HepG2 (cell line): Measurements from ENCODE around the gene KCNH6. TPM values are rescaled to one million over a fixed set of nuclear protein-coding genes. Genes with fewer than 3 reads are reported as not detected.

Experiments used
- DPF2 ChIP-seq: sonication (generic); formaldehyde crosslinking; IDR thresholded peaks from 2 replicates; pipeline ENCODE4 v1.4.0; 2020; ENCODE audit warnings: mild to moderate bottlenecking, low read depth, missing genetic modification reagents, borderline replicate concordance
- HNF4A ChIP-seq: sonication (generic); formaldehyde crosslinking; IDR thresholded peaks from 2 replicates; pipeline ENCODE4 v1.4.0; 2020; ENCODE audit warnings: missing genetic modification reagents
- MIER3 ChIP-seq: IDR thresholded peaks from 2 replicates; pipeline ENCODE4 v1.6.1; 2016; ENCODE audit warnings: missing compliant biosample characterization, borderline replicate concordance
- NFIC ChIP-seq: IDR thresholded peaks from 2 replicates; pipeline ENCODE4 v1.6.1; 2012; ENCODE audit warnings: mild to moderate bottlenecking, low read length, inconsistent platforms
- PAWR ChIP-seq: sonication (generic); formaldehyde crosslinking; IDR thresholded peaks from 2 replicates; pipeline ENCODE4 v1.4.0; 2020; ENCODE audit warnings: missing genetic modification reagents, mild to moderate bottlenecking, borderline replicate concordance
- PRDM4 ChIP-seq: sonication (generic); formaldehyde crosslinking; IDR thresholded peaks from 2 replicates; pipeline ENCODE4 v1.9.0; 2021; ENCODE audit warnings: missing genetic modification reagents, borderline replicate concordance
- PRMT3 ChIP-seq: sonication (generic); formaldehyde crosslinking; IDR thresholded peaks from 2 replicates; pipeline ENCODE4 v1.8.1; 2022; ENCODE audit warnings: low read depth, mild to moderate bottlenecking, moderate library complexity, missing genetic modification reagents, borderline replicate concordance
- TBX2 ChIP-seq: sonication (generic); formaldehyde crosslinking; IDR thresholded peaks from 2 replicates; pipeline ENCODE4 v1.5.0; 2020; ENCODE audit warnings: missing genetic modification reagents, mild to moderate bottlenecking, borderline replicate concordance
- ZBTB21 ChIP-seq: sonication (generic); formaldehyde crosslinking; IDR thresholded peaks from 2 replicates; pipeline ENCODE4 v1.4.0; 2020; ENCODE audit warnings: missing genetic modification reagents
- ZC3H4 ChIP-seq: sonication (generic); formaldehyde crosslinking; IDR thresholded peaks from 2 replicates; pipeline ENCODE4 v1.4.0; 2020; ENCODE audit warnings: missing genetic modification reagents, borderline replicate concordance
- ZMYM3 ChIP-seq: sonication (generic); formaldehyde crosslinking; IDR thresholded peaks from 2 replicates; pipeline ENCODE4 v1.5.1; 2020; ENCODE audit warnings: mild to moderate bottlenecking, missing genetic modification reagents
- ZNF263 ChIP-seq: sonication (generic); formaldehyde crosslinking; IDR thresholded peaks from 2 replicates; pipeline ENCODE4 v1.4.0; 2020; ENCODE audit warnings: missing genetic modification reagents
- ZNF280B ChIP-seq: sonication (generic); formaldehyde crosslinking; IDR thresholded peaks from 2 replicates; pipeline ENCODE4 v1.5.0; 2020; ENCODE audit warnings: missing genetic modification reagents, mild to moderate bottlenecking, borderline replicate concordance
- ZNF432 ChIP-seq: sonication (generic); formaldehyde crosslinking; IDR thresholded peaks from 2 replicates; pipeline ENCODE4 v1.5.0; 2020; ENCODE audit warnings: missing genetic modification reagents, mild to moderate bottlenecking, borderline replicate concordance
- polyA plus RNA-seq, 8 experiments: library from polyadenylated mRNA; depleted of rRNA in 3 of 8; stranded (reverse) in 7 of 8; unstranded in 1 of 8; fragments of >200 nt; fragmentation: Illumina TruSeq in 4 of 8; extraction: Trizol in 4 of 8; gene quantifications; 2 replicates each; pipeline versions ENCODE4 v1.2.1 to v1.2.3, GENCODE V29; 2011 to 2016; ENCODE audit warnings: low read depth in 4 of 8, missing spikeins in 1 of 8, mixed read lengths in 1 of 8; ENCODE audit not compliant: insufficient read depth in 1 of 8
- total RNA-seq, 5 experiments: library from RNA; depleted of rRNA; stranded (reverse); fragments of >200 nt; fragmentation: Illumina TruSeq; extraction: Trizol; gene quantifications; 2 replicates each; pipeline ENCODE4 v1.2.3, GENCODE V29; 2016; ENCODE audit warnings: low read depth in 1 of 5
- TF ChIP-seq, protein P1 (sequence below): sonication (generic); formaldehyde crosslinking; IDR thresholded peaks from 2 replicates; pipeline ENCODE4 v1.4.0; 2020; ENCODE audit warnings: mild to moderate bottlenecking, missing genetic modification reagents
- TF ChIP-seq, protein P2 (sequence below): sonication (generic); formaldehyde crosslinking; IDR thresholded peaks from 2 replicates; pipeline ENCODE4 v1.4.0; 2020; ENCODE audit warnings: missing genetic modification reagents, mild to moderate bottlenecking, borderline replicate concordance

KCNH6 gene
- total and polyA plus RNA-seq, 2 of the 13 experiments (the other 11 are each of a cell fraction or from before 2014, with no cell fraction given) = 0.05 to 0.18 TPM

DNA sequence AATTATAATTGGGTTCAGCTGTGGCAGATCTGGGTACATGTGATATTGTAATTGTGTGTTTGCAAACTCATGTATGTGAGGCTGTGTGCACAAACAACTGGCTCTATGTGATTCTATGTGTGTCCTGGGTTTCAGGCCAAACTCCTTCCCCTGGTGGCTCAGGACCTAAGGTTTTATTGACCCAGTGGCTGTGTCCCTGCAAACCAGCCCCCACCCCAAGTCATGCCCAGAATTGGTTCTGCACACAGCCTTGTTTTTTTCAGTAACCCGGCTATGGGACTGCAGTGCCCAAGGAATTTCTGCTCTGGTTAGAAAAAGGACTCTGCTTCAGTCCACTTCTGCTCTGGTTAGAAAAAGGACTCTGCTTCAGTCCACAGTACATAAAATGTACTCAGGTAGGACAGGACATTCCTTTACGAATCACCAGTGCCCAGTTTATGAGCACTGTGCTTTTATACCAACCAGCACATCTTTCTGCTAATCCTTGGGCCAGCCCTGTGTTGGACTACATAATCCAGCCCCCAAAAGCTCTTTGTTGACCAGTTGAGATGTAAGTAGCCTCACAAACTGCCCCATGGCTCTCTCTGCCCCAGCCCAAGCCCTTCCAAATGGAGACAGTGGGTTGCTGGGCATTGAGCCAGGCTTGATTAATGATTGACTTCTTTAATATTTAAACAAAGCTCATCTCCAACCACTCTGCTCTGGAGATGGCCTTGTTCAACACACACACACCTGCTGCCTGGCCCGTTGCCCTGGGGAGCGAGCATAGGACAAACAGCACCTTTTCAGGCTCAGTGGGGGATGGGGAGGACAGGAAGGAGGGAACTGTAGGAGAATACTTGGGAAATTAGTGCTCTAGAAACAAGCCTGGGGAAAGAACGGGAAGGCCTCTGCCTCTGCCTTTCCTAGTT lies 2.9 kb upstream of the KCNH6 start (continued):
- TF ChIP-seq, protein P1, sequence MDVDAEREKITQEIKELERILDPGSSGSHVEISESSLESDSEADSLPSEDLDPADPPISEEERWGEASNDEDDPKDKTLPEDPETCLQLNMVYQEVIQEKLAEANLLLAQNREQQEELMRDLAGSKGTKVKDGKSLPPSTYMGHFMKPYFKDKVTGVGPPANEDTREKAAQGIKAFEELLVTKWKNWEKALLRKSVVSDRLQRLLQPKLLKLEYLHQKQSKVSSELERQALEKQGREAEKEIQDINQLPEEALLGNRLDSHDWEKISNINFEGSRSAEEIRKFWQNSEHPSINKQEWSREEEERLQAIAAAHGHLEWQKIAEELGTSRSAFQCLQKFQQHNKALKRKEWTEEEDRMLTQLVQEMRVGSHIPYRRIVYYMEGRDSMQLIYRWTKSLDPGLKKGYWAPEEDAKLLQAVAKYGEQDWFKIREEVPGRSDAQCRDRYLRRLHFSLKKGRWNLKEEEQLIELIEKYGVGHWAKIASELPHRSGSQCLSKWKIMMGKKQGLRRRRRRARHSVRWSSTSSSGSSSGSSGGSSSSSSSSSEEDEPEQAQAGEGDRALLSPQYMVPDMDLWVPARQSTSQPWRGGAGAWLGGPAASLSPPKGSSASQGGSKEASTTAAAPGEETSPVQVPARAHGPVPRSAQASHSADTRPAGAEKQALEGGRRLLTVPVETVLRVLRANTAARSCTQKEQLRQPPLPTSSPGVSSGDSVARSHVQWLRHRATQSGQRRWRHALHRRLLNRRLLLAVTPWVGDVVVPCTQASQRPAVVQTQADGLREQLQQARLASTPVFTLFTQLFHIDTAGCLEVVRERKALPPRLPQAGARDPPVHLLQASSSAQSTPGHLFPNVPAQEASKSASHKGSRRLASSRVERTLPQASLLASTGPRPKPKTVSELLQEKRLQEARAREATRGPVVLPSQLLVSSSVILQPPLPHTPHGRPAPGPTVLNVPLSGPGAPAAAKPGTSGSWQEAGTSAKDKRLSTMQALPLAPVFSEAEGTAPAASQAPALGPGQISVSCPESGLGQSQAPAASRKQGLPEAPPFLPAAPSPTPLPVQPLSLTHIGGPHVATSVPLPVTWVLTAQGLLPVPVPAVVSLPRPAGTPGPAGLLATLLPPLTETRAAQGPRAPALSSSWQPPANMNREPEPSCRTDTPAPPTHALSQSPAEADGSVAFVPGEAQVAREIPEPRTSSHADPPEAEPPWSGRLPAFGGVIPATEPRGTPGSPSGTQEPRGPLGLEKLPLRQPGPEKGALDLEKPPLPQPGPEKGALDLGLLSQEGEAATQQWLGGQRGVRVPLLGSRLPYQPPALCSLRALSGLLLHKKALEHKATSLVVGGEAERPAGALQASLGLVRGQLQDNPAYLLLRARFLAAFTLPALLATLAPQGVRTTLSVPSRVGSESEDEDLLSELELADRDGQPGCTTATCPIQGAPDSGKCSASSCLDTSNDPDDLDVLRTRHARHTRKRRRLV = peak; percentile 71; the same call in 1 of the 2 replicates
- peak; percentile 84 for TF ChIP-seq DPF2 (CRISPR knock-in tag)
- no peak for TF ChIP-seq PRMT3 (CRISPR knock-in tag)
- TF ChIP-seq ZNF280B (CRISPR knock-in tag) = peak; percentile 49; the same call in 1 of the 2 replicates
- TF ChIP-seq MIER3 = peak; percentile 96; the same call in 1 of the 2 replicates
- no peak for TF ChIP-seq ZC3H4 (CRISPR knock-in tag)
- peak; percentile 36 for TF ChIP-seq ZNF263 (CRISPR knock-in tag)
- no peak for TF ChIP-seq ZNF432
- TF ChIP-seq PRDM4 (CRISPR knock-in tag) = no peak
- TF ChIP-seq PAWR (CRISPR knock-in tag) = no peak
- no peak for TF ChIP-seq ZBTB21 (CRISPR knock-in tag)
- TF ChIP-seq TBX2 (CRISPR knock-in tag) = peak; percentile 98
- peak; percentile 91 for TF ChIP-seq ZMYM3 (CRISPR knock-in tag)
- TF ChIP-seq HNF4A (CRISPR knock-in tag) = peak; percentile 70
- TF ChIP-seq, protein P2, sequence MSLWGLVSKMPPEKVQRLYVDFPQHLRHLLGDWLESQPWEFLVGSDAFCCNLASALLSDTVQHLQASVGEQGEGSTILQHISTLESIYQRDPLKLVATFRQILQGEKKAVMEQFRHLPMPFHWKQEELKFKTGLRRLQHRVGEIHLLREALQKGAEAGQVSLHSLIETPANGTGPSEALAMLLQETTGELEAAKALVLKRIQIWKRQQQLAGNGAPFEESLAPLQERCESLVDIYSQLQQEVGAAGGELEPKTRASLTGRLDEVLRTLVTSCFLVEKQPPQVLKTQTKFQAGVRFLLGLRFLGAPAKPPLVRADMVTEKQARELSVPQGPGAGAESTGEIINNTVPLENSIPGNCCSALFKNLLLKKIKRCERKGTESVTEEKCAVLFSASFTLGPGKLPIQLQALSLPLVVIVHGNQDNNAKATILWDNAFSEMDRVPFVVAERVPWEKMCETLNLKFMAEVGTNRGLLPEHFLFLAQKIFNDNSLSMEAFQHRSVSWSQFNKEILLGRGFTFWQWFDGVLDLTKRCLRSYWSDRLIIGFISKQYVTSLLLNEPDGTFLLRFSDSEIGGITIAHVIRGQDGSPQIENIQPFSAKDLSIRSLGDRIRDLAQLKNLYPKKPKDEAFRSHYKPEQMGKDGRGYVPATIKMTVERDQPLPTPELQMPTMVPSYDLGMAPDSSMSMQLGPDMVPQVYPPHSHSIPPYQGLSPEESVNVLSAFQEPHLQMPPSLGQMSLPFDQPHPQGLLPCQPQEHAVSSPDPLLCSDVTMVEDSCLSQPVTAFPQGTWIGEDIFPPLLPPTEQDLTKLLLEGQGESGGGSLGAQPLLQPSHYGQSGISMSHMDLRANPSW = peak; percentile 87
- TF ChIP-seq NFIC = peak; percentile 98
